Ovary (tissue), 3 donors: ENCODE data around the gene HLCS.

Source experiments
- EP300 ChIP-seq: sonication (generic); formaldehyde crosslinking; IDR thresholded peaks from one replicate; pipeline ENCODE4 v1.6.1; 2017; ENCODE audit warnings: antibody characterized with exemption
- POLR2A ChIP-seq: fragments of 450-650 bp; IDR thresholded peaks from one replicate; pipeline ENCODE4 v1.6.1; 2017; ENCODE audit warnings: antibody characterized with exemption, mild to moderate bottlenecking, moderate library complexity
- TF ChIP-seq, protein P1 (sequence below), 3 donors: fragments of 450-650 bp in 2 of 3; fragments of 200-600 bp in 1 of 3; IDR thresholded peaks; one replicate each; pipeline versions ENCODE4 v1.5.1 to v1.8.0; 2016 to 2022; ENCODE audit warnings: antibody characterized with exemption in 3 of 3, mild to moderate bottlenecking in 1 of 3
- donor health status: DM: no; HTN: no; CAD: no.

DNA sequence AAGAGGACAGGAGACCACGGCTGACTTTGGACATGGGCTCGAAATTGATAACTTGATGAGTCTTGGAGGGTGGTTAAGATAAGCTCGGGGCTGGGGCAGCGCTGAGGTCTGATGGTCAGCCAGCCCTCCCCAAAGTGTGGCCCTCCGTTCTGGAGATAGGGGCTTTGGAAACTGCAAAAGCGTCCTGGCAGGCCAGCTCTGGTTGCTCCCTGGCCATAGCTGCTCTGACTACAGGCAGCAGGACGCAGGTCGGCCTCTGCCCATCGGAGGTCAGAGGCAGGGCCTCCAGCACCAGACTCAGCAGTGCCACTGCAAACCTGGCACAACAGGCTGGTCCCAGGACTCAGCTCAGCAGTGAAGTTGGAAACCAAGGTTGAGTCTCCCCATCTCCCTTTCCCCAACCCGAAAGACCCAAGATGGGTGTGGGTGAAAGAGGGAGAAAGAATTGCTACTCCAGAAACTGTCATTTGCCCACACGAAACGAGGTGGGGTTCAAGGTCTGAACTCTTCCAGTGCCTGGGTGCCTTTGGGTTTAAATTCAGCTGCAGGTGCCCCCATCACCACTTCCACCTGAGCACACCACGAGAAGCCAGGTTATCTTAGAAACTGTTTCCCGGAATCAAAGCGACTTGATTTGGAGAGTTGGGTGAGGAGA is 262.7 kb downstream of the HLCS start:
- TF ChIP-seq, protein P1, sequence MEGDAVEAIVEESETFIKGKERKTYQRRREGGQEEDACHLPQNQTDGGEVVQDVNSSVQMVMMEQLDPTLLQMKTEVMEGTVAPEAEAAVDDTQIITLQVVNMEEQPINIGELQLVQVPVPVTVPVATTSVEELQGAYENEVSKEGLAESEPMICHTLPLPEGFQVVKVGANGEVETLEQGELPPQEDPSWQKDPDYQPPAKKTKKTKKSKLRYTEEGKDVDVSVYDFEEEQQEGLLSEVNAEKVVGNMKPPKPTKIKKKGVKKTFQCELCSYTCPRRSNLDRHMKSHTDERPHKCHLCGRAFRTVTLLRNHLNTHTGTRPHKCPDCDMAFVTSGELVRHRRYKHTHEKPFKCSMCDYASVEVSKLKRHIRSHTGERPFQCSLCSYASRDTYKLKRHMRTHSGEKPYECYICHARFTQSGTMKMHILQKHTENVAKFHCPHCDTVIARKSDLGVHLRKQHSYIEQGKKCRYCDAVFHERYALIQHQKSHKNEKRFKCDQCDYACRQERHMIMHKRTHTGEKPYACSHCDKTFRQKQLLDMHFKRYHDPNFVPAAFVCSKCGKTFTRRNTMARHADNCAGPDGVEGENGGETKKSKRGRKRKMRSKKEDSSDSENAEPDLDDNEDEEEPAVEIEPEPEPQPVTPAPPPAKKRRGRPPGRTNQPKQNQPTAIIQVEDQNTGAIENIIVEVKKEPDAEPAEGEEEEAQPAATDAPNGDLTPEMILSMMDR (IDR thresholded peaks at IDR 0.05), result no peak
- no peak for TF ChIP-seq POLR2A
- TF ChIP-seq EP300, result no peak
